ENCODE results near the gene CHGA.
A peak's percentile ranks its signal among the peaks of the same experiment; 100 is the strongest.

CHGA gene

GRCh38 chr14:92922883-92923743, at the start of gene CHGA:
TSS of gene CHGA (plus strand) at chr14:92923150. CDS start at chr14:92923360, 210 bp downstream.
- TF ChIP-seq CTCF (IDR thresholded peaks at IDR 0.05; ENCODE audit: control insufficient read depth, insufficient read depth, low read depth, low read length, missing control alignments), result no peak
- no peak for DNase-seq (ENCODE audit: low read depth)
- H3K4me3 ChIP-seq (ENCODE audit: control insufficient read depth, low read depth, low read length), result no peak within 1 kb of the TSS

- TF ChIP-seq CTCF (IDR thresholded peaks at IDR 0.05; ENCODE audit: control insufficient read depth, insufficient read depth, low read depth, low read length, missing control alignments), result no peak
Measured at GRCh38 chr14:92874962-92875661, 47.8 kb upstream of the CHGA start.

GRCh38 chr14:92877757-92878431, 45.1 kb upstream of the CHGA start:
- no peak overlapping the region for H3K4me3 ChIP-seq (ENCODE audit: control insufficient read depth, low read depth, low read length)
- no peak for TF ChIP-seq CTCF (IDR thresholded peaks at IDR 0.05; ENCODE audit: control insufficient read depth, insufficient read depth, low read depth, low read length, missing control alignments)
- DNase-seq (ENCODE audit: low read depth), result no peak

More at GRCh38 chr14:92874962-92875661, 47.8 kb upstream of the CHGA start:
- H3K4me3 ChIP-seq (ENCODE audit: control insufficient read depth, low read depth, low read length), result no peak overlapping the region
- no peak for DNase-seq (ENCODE audit: low read depth)

DNA sequence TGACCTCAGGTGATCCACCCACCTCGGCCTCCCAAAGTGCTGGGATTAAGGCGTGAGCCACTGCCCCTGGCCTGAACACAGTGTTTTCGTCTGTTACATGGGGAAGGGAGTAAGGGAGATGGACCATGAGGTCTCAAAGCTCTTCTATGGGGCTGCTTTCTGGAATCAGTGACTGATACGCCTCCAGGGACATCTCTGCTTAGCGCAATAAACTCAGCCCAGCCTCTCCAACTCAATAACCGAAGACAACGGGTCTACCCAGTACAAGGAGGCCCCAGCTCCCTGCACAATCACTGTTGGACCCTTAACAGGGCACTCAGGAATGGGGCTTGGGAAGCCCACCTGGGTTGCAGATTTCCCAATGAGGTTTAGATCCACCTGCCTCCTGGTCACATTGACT, 42.6 kb upstream of the CHGA start:
- H3K4me3 ChIP-seq (ENCODE audit: control insufficient read depth, low read depth, low read length), result no peak overlapping the region
- no peak for TF ChIP-seq CTCF (IDR thresholded peaks at IDR 0.05; ENCODE audit: control insufficient read depth, insufficient read depth, low read depth, low read length, missing control alignments)
- DNase-seq (ENCODE audit: low read depth), result no peak

- peak; percentile 3 for DNase-seq (ENCODE audit: low read depth)
- H3K4me3 ChIP-seq (ENCODE audit: control insufficient read depth, low read depth, low read length), result no peak overlapping the region
- TF ChIP-seq CTCF (IDR thresholded peaks at IDR 0.05; ENCODE audit: control insufficient read depth, insufficient read depth, low read depth, low read length, missing control alignments), result peak; percentile 44
Measured at GRCh38 chr14:92880851-92881250, 42.1 kb upstream of the CHGA start.

DNA sequence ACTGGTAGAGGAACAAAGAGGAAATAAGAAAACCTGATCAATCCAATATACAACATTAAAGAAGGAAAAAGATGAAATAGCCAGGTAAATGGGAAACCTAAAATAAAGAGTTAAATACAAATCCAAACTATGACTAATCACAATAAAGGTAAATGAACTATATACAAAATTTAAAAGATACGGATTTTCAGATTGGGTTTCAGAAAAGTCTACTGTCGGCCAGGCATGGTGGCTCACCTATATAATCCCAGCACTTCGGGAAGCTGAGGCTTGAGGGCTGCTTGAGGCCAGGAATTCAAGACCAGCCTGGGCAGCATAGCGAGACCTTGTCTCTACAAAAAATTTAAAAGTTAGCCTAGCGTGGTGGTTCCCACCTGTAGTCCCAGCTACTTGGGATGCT, 39.9 kb upstream of the CHGA start:
- DNase-seq (ENCODE audit: low read depth), result no peak
- TF ChIP-seq CTCF (IDR thresholded peaks at IDR 0.05; ENCODE audit: control insufficient read depth, insufficient read depth, low read depth, low read length, missing control alignments), result no peak
- H3K4me3 ChIP-seq (ENCODE audit: control insufficient read depth, low read depth, low read length), result no peak overlapping the region
